Upper lobe of left lung (tissue), 6 donors: ENCODE data around the gene SMO. TPM values are rescaled to one million over a fixed set of nuclear protein-coding genes. Genes with fewer than 3 reads are reported as not detected.

Experiments used
- small RNA-seq, 4 donors: library from RNA; depleted of rRNA; stranded (forward); fragments of <200 nt; gene quantifications; one replicate each; pipeline ENCODE3, GENCODE V24; 2016
- total RNA-seq, 6 donors: library from RNA; depleted of rRNA in 4 of 6; stranded (reverse); fragments of >200 nt in 4 of 6; gene quantifications; one replicate each; pipeline versions ENCODE4 v1.1.0 to v1.2.1, GENCODE V29; 2016 to 2021
- donor health status: DM: no; HTN: no; CAD: no; lungs with moderate emphysema.
- donor health status: DM: no; HTN: yes; CAD: no; lungs with severe emphysema.

The SMO gene
- total RNA-seq, 6 donors from 2014 or later, result 1.7 to 7.3 (median 2.6) TPM

Small RNAs within 50 kb of the gene (small RNA-seq; reads per million reads assigned to genes)
- gene RNY1P11, result 0 reads per million in 4 donors

Other genes with a start within 250 kb of the SMO start
- 10 to 100 TPM; 21.6 to 37.7 (median 33.0) TPM for gene TNPO3, start 133.5 kb upstream of the SMO start, total RNA-seq
- gene TSPAN33, start 43.9 kb upstream of the SMO start, total RNA-seq, result 10 to 100 TPM in 1 of 6 donors, 1 to 10 TPM in 5; 1.2 to 10.1 (median 4.0) TPM
- gene AHCYL2, start 36.4 kb downstream of the SMO start, total RNA-seq, result 100 to 1,000 TPM in 4 of 6 donors, 10 to 100 TPM in 2; 41.9 to 197 (median 110) TPM
- gene STRIP2, start 245.8 kb downstream of the SMO start, total RNA-seq, result 1 to 10 TPM; 1.0 to 5.2 (median 1.7) TPM